Fibroblast of the aortic adventitia (primary cell): ENCODE results near the gene GALNT16. TPM values are rescaled to one million over a fixed set of nuclear protein-coding genes. Genes with fewer than 3 reads are reported as not detected.

Experiments used
- DNase-seq: peaks from one replicate; pipeline ENCODE4 v3.0.0-alpha.2; 2010; ENCODE audit warnings: low read depth
- H3K4me3 ChIP-seq: 2 replicates; pipeline ENCODE4 v1.5.1; 2011; ENCODE audit warnings: low read depth, mild to moderate bottlenecking, control low read depth, low read length, moderate library complexity
- CTCF ChIP-seq: IDR thresholded peaks from 2 replicates; pipeline ENCODE4 v1.5.1; 2011; ENCODE audit warnings: mild to moderate bottlenecking, low read length, control low read depth, inconsistent platforms; ENCODE audit not compliant: insufficient read depth
- total RNA-seq: library from RNA; depleted of rRNA; stranded (reverse); fragments of >200 nt; gene quantifications from 2 replicates; pipeline ENCODE4 v1.2.3, GENCODE V29; 2012; ENCODE audit warnings: low replicate concordance

The GALNT16 gene
- total RNA-seq, 1 donor, result 4.6 TPM

- no peak for DNase-seq
- no peak overlapping the region for H3K4me3 ChIP-seq
- TF ChIP-seq CTCF, result no peak
Observed at GRCh38 chr14:69332782-69333395, 72.9 kb downstream of the GALNT16 start.

DNA sequence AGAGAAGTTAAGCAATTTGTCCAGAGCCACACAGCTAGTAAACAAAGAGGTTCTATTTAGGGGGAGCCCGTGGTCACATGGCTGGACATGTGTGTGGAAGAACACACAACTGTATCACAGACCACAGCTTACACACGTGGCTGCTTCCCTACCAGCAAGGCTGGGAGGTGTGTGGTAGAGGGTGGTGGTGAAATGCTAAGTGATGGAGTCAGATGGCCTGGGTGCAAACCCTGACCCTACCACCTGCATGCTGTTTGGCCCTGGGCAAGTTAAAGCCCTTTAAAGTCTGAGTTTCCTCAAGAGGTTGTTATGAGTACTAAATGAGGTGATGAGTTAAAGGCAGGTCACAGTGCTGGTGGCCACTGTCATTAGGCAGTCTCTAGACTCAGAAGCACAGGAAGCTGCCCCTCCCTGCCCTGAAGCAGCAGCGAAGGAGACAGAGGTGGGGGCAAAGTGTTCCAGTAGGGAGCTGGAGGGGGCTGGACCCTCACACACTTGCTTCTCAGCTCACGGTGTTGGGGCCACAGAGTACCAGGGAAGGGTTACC, 73.9 kb downstream of the GALNT16 start:
- no peak for TF ChIP-seq CTCF
- DNase-seq, result no peak

GRCh38 chr14:69334576-69334975, 74.6 kb downstream of the GALNT16 start:
- no peak for TF ChIP-seq CTCF
- no peak for DNase-seq
- no peak overlapping the region for H3K4me3 ChIP-seq

More for the DNA sequence above, 73.9 kb downstream of the GALNT16 start:
- H3K4me3 ChIP-seq, result no peak overlapping the region

- H3K4me3 ChIP-seq, result no peak overlapping the region
- peak; percentile 27 for DNase-seq
- no peak for TF ChIP-seq CTCF
Observed at GRCh38 chr14:69335371-69335771, 75.4 kb downstream of the GALNT16 start.

GRCh38 chr14:69337984-69338383, 78.0 kb downstream of the GALNT16 start:
- no peak for TF ChIP-seq CTCF
- no peak overlapping the region for H3K4me3 ChIP-seq
- no peak for DNase-seq

DNA sequence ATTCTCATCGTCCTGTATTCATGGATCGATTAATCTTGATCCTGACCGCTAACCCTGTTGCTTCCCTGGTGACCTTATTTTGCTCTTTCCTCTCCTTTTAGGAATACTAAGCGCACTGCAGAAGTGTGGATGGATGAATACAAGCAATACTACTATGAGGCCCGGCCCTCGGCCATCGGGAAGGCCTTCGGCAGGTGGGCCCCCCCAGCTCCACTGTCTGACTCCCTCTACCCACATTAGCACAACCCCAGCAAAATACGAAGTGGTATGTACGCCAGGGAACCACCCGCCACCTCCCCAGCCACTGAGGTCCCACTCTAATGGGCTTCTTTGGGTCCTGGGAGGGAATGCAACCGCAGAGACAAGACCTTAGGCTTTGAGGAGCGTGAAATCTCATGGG, 79.5 kb downstream of the GALNT16 start:
- H3K4me3 ChIP-seq, result no peak overlapping the region
- TF ChIP-seq CTCF, result no peak
- no peak for DNase-seq
